ENCODE data around the gene TPSAB1.

The TPSAB1 gene

DNA sequence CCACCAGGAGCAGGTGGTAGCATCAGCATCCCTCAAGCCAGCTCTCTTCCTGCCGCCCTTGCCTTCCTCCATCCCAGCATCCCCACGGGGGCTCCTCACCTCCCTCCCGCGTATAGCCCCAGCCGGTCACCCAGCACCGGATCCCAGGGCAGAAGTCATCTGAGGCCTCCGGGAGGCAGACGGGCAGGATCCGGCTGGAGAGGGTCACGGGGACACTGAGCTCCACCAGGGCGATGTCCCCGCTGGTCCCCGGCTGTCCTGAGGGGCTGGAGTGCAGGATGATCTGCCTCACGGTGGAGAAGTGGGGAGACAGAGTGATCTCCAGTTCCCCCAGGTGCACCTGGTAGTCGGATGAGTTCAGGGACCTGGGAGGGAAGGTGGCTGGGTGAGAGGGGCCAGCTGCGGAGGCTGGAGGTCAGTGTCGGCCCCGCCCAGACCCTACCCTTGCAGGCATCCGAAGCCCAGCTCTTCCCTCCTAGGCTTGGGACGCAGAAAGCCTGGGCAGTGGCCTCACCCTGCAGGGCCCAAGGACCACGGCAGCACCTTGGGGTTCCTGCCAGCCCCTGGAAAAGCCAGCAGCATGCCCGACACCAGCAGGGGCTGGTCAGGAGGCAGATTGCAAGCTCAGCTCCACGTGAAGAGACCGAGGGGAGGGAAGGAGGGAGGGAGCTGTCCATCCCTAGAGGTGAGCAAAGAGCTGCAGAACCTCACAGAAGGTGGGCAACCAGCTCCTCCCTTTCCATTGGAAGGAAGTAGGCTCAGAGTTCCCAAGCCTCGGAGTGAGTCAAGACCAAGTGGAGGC is 17.8 kb upstream of the TPSAB1 start:
- no peaks in the 10 kb centered on the region for H3K9me2 ChIP-seq (replicated peaks; ENCODE audit: insufficient read depth, low read length)
- no peak overlapping the region for H3K4me2 ChIP-seq (ENCODE audit: low read depth, low read length, poor library complexity, severe bottlenecking)
- no peaks in the 10 kb centered on the region for H3K9me3 ChIP-seq (ENCODE audit: insufficient read depth, low read length)
- no peaks in the 10 kb centered on the region for H3K79me2 ChIP-seq (ENCODE audit: insufficient read depth, low read length)
- no peak overlapping the region for H3K4me3 ChIP-seq (ENCODE audit: insufficient read depth, low read length, poor library complexity, severe bottlenecking)
- H3K27ac ChIP-seq (ENCODE audit: low read depth, low read length): no peak overlapping the region
- H3K36me3 ChIP-seq (ENCODE audit: low read length): no peaks in the 10 kb centered on the region
- H4K20me1 ChIP-seq (ENCODE audit: low read depth, low read length): no peaks in the 10 kb centered on the region
- H3F3A ChIP-seq (ENCODE audit: insufficient read depth): no peaks in the 10 kb centered on the region
- no peak overlapping the region for H2AFZ ChIP-seq (ENCODE audit: low read depth, low read length, severe bottlenecking)
- no peaks in the 10 kb centered on the region for H3K27me3 ChIP-seq (ENCODE audit: low read length)
- TF ChIP-seq CTCF (IDR thresholded peaks at IDR 0.05; ENCODE audit: insufficient read depth, low read length, poor library complexity, severe bottlenecking) (no peak), EZH2phosphoT487 (conservative IDR thresholded peaks at IDR 0.05; ENCODE audit: low read length) (no peak)
- H3K9ac ChIP-seq (ENCODE audit: low read length): no peak overlapping the region

DNA sequence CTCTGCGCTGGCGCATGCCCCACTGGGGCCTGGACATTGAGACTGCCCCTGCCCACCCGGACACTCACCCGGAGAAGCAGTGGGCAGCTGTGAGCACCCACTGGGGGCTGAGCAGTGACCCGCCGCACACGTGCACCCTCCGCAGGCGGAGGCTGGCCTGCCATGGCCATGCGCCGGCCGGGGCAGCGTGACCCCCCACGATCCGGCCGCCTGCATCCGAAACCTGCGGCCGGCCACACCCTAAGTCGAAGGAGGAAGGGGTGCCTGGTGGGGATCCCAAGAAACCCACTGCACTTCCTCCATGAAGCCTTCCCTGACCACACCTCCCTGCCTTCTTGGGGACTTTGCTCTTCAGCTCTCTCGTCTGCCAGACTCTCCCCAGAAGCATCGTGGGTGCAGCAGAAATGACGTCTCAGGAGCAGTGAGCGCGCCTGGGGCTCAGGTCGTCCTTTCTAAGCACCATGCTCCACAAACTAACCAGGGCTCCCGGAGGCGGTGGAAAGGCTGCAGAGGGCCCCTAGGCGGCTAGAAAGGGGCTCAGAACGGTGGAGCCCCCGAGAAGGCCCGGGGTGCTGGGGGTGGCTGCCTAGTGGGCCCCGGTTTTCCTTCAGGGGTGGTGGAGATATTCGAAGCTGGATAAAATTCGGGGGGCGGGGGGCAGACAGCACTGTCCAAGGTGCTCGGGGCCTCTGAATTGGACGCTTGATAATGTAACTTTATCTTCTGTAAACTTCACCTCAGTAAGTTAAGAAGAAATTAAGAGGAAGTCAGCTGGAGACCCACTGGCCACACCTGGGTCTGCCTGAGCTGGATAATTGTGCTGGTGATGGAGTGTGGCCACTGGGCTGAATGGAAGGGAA is 16.9 kb upstream of the TPSAB1 start:
- H3K4me2 ChIP-seq (ENCODE audit: low read depth, low read length, poor library complexity, severe bottlenecking): no peak overlapping the region
- no peaks in the 10 kb centered on the region for H3K79me2 ChIP-seq (ENCODE audit: insufficient read depth, low read length)
- H3F3A ChIP-seq (ENCODE audit: insufficient read depth): no peaks in the 10 kb centered on the region
- no peaks in the 10 kb centered on the region for H4K20me1 ChIP-seq (ENCODE audit: low read depth, low read length)
- TF ChIP-seq CTCF (IDR thresholded peaks at IDR 0.05; ENCODE audit: insufficient read depth, low read length, poor library complexity, severe bottlenecking) (no peak), EZH2phosphoT487 (conservative IDR thresholded peaks at IDR 0.05; ENCODE audit: low read length) (no peak)
- H3K36me3 ChIP-seq (ENCODE audit: low read length): no peaks in the 10 kb centered on the region
- no peaks in the 10 kb centered on the region for H3K9me2 ChIP-seq (replicated peaks; ENCODE audit: insufficient read depth, low read length)
- no peak overlapping the region for H2AFZ ChIP-seq (ENCODE audit: low read depth, low read length, severe bottlenecking)
- H3K9ac ChIP-seq (ENCODE audit: low read length): no peak overlapping the region
- no peak overlapping the region for H3K27ac ChIP-seq (ENCODE audit: low read depth, low read length)
- no peak overlapping the region for H3K4me3 ChIP-seq (ENCODE audit: insufficient read depth, low read length, poor library complexity, severe bottlenecking)
- no peaks in the 10 kb centered on the region for H3K9me3 ChIP-seq (ENCODE audit: insufficient read depth, low read length)
- H3K27me3 ChIP-seq (ENCODE audit: low read length): no peaks in the 10 kb centered on the region

DNA sequence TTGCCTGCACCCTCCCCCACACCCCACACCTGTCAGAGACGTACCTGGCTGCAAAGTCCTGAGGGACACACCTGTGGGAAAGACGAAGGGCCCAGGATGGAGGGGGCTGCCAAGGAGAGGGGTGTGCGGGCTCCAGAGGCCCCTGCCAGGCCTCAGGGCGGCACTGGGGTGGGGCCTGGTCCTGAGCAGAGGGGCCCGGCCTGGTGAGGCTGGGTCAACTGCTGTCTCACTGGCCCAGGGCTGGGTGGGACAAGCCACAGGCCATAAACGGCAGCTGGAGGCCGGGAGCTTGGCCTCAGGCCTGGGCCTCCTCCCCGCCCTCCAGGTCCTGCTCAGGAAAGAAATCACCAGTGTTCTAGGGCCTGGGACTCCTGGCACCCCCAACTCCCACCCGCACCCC is 15.9 kb upstream of the TPSAB1 start:
- Histone ChIP-seq H3K79me2 (ENCODE audit: insufficient read depth, low read length) (no peaks in the 10 kb centered on the region), H3K27ac (ENCODE audit: low read depth, low read length) (no peak overlapping the region), H3K9ac (ENCODE audit: low read length) (no peak overlapping the region), H3K4me2 (ENCODE audit: low read depth, low read length, poor library complexity, severe bottlenecking) (no peak overlapping the region), H3K27me3 (ENCODE audit: low read length) (no peaks in the 10 kb centered on the region), H3K36me3 (ENCODE audit: low read length) (no peaks in the 10 kb centered on the region), H3K4me3 (ENCODE audit: insufficient read depth, low read length, poor library complexity, severe bottlenecking) (no peak overlapping the region), H3K9me2 (replicated peaks; ENCODE audit: insufficient read depth, low read length) (no peaks in the 10 kb centered on the region), H3F3A (ENCODE audit: insufficient read depth) (no peaks in the 10 kb centered on the region), H3K9me3 (ENCODE audit: insufficient read depth, low read length) (no peaks in the 10 kb centered on the region), H2AFZ (ENCODE audit: low read depth, low read length, severe bottlenecking) (no peak overlapping the region), H4K20me1 (ENCODE audit: low read depth, low read length) (no peaks in the 10 kb centered on the region)
- no peak for TF ChIP-seq EZH2phosphoT487 (conservative IDR thresholded peaks at IDR 0.05; ENCODE audit: low read length)
- no peak for TF ChIP-seq CTCF (IDR thresholded peaks at IDR 0.05; ENCODE audit: insufficient read depth, low read length, poor library complexity, severe bottlenecking)

All from SU-DHL-6 (cell line).